Stimulated activated naive CD8-positive, alpha-beta T cell treated with anti-CD3 and anti-CD28 coated beads, Interleukin-15, amount 100 ng/mL, for 72 hours (primary cell): ENCODE measurements around the gene HELB.

Experiments used
- ATAC-seq: fragments of 150-1000 bp; cut with Tn5 transposase; 2 replicates; pipeline ENCODE4 v1.10.0; 2021; ENCODE audit warnings: mild to moderate bottlenecking, moderate library complexity
- DNase-seq, 2 donors: peaks; one replicate each; pipeline ENCODE4 v3.0.0; 2021 to 2022
- H3K27ac Mint-ChIP-seq, 2 donors: one replicate each; pipeline ENCODE4 v1.8.0; 2022; ENCODE audit warnings: mild to moderate bottlenecking in 2 of 2, mixed read lengths in 2 of 2, moderate library complexity in 2 of 2
- H3K27me3 Mint-ChIP-seq: one replicate; pipeline ENCODE4 v1.8.0; 2022; ENCODE audit warnings: mixed read lengths
- H3K4me1 Mint-ChIP-seq: one replicate; pipeline ENCODE4 v1.8.0; 2022; ENCODE audit warnings: mild to moderate bottlenecking, mixed read lengths
- H3K4me3 Mint-ChIP-seq, 2 donors: one replicate each; pipeline ENCODE4 v1.8.0; 2022; ENCODE audit warnings: mild to moderate bottlenecking in 2 of 2, mixed read lengths in 2 of 2, moderate library complexity in 1 of 2
- H3K9me3 Mint-ChIP-seq, 2 donors: one replicate each; pipeline ENCODE4 v1.8.0; 2022; ENCODE audit warnings: mixed read lengths in 2 of 2

HELB gene

GRCh38 chr12:66329941-66330340 is 27.6 kb downstream of the HELB start:
- no peak overlapping the region for H3K4me3 Mint-ChIP-seq
- H3K27ac Mint-ChIP-seq: no peak overlapping the region
- ATAC-seq (no peak), DNase-seq (no peak)
- H3K9me3 Mint-ChIP-seq: no peaks in the 10 kb centered on the region
- H3K27me3 Mint-ChIP-seq: no peaks in the 10 kb centered on the region
- H3K4me1 Mint-ChIP-seq: peaks cover 21% of the 10 kb centered on the region

- Mint-ChIP-seq H3K4me3 (no peak overlapping the region), H3K27me3 (no peaks in the 10 kb centered on the region), H3K27ac (peak overlapping the region in 1 of 2 donors; percentile 41), H3K9me3 (no peaks in the 10 kb centered on the region), H3K4me1 (peaks cover 21% of the 10 kb centered on the region)
- ATAC-seq: no peak
- DNase-seq: no peak
Measured at GRCh38 chr12:66331016-66331415, 28.7 kb downstream of the HELB start.

GRCh38 chr12:66331814-66332213 is 29.5 kb downstream of the HELB start:
- Mint-ChIP-seq H3K4me3 (no peak overlapping the region), H3K4me1 (peaks cover 21% of the 10 kb centered on the region)
- no peak for DNase-seq

GRCh38 chr12:66335746-66336145 is 33.5 kb downstream of the HELB start:
- peaks cover 0 to 3% of the 10 kb centered on the region in 2 donors for H3K9me3 Mint-ChIP-seq
- H3K4me1 Mint-ChIP-seq: peaks cover 12% of the 10 kb centered on the region
- no peak overlapping the region for H3K4me3 Mint-ChIP-seq
- no peaks in the 10 kb centered on the region for H3K27me3 Mint-ChIP-seq
- no peak overlapping the region for H3K27ac Mint-ChIP-seq
- DNase-seq (no peak), ATAC-seq (no peak)

More at GRCh38 chr12:66331814-66332213, 29.5 kb downstream of the HELB start:
- Mint-ChIP-seq H3K9me3 (no peaks in the 10 kb centered on the region), H3K27ac (no peak overlapping the region), H3K27me3 (no peaks in the 10 kb centered on the region)
- no peak for ATAC-seq

GRCh38 chr12:66337381-66338010 is 35.2 kb downstream of the HELB start:
- DNase-seq (no peak), ATAC-seq (no peak)
- H3K4me3 Mint-ChIP-seq: no peak overlapping the region
- H3K4me1 Mint-ChIP-seq: no peaks in the 10 kb centered on the region
- peaks cover 0 to 15% of the 10 kb centered on the region in 2 donors for H3K9me3 Mint-ChIP-seq
- no peaks in the 10 kb centered on the region for H3K27me3 Mint-ChIP-seq
- no peak overlapping the region for H3K27ac Mint-ChIP-seq

- no peak for ATAC-seq
- Mint-ChIP-seq H3K4me3 (no peak overlapping the region), H3K27ac (no peak overlapping the region), H3K9me3 (peaks cover 0 to 15% of the 10 kb centered on the region in 2 donors), H3K27me3 (no peaks in the 10 kb centered on the region), H3K4me1 (peaks cover 14% of the 10 kb centered on the region)
- no peak for DNase-seq
Measured at GRCh38 chr12:66340131-66340530, 37.8 kb downstream of the HELB start.

GRCh38 chr12:66341126-66341525 is 38.8 kb downstream of the HELB start:
- DNase-seq (no peak), ATAC-seq (no peak)
- H3K4me3 Mint-ChIP-seq: no peak overlapping the region
- no peaks in the 10 kb centered on the region for H3K27me3 Mint-ChIP-seq
- H3K9me3 Mint-ChIP-seq: peaks cover 0 to 15% of the 10 kb centered on the region in 2 donors
- peaks cover 21% of the 10 kb centered on the region for H3K4me1 Mint-ChIP-seq
- no peak overlapping the region for H3K27ac Mint-ChIP-seq

- Mint-ChIP-seq H3K9me3 (peaks cover 0 to 15% of the 10 kb centered on the region in 2 donors), H3K27ac (peak overlapping the region in 1 of 2 donors; percentile 17), H3K27me3 (no peaks in the 10 kb centered on the region), H3K4me3 (no peak overlapping the region), H3K4me1 (peaks cover 23% of the 10 kb centered on the region)
- DNase-seq (no peak), ATAC-seq (no peak)
Measured at GRCh38 chr12:66345212-66345611, 42.9 kb downstream of the HELB start.

GRCh38 chr12:66345956-66346355 is 43.7 kb downstream of the HELB start:
- H3K4me3 Mint-ChIP-seq: no peak overlapping the region
- H3K27ac Mint-ChIP-seq: peak overlapping the region in 1 of 2 donors; percentile 90
- peaks cover 0 to 10% of the 10 kb centered on the region in 2 donors for H3K9me3 Mint-ChIP-seq
- H3K4me1 Mint-ChIP-seq: peaks cover 23% of the 10 kb centered on the region
- no peak for DNase-seq
- no peaks in the 10 kb centered on the region for H3K27me3 Mint-ChIP-seq
- ATAC-seq: no peak

- no peak overlapping the region for H3K4me3 Mint-ChIP-seq
- H3K27ac Mint-ChIP-seq: peak overlapping the region in 1 of 2 donors; percentile 78
- DNase-seq (no peak), ATAC-seq (no peak)
- H3K27me3 Mint-ChIP-seq: no peaks in the 10 kb centered on the region
- H3K9me3 Mint-ChIP-seq: no peaks in the 10 kb centered on the region
- H3K4me1 Mint-ChIP-seq: peaks cover under 1% of the 10 kb centered on the region
Measured at GRCh38 chr12:66351301-66351700, 49.0 kb downstream of the HELB start.

- no peaks in the 10 kb centered on the region for H3K27me3 Mint-ChIP-seq
- DNase-seq: no peak
Measured at GRCh38 chr12:66352197-66352596, 49.9 kb downstream of the HELB start.

GRCh38 chr12:66352899-66353298 is 50.6 kb downstream of the HELB start:
- ATAC-seq: no peak

More at GRCh38 chr12:66352197-66352596, 49.9 kb downstream of the HELB start:
- H3K4me3 Mint-ChIP-seq: no peak overlapping the region
- H3K4me1 Mint-ChIP-seq: no peaks in the 10 kb centered on the region
- H3K27ac Mint-ChIP-seq: peak overlapping the region in 1 of 2 donors; percentile 38
- H3K9me3 Mint-ChIP-seq: no peaks in the 10 kb centered on the region
- no peak for ATAC-seq

GRCh38 chr12:66354291-66354690 is 52.0 kb downstream of the HELB start:
- no peaks in the 10 kb centered on the region for H3K9me3 Mint-ChIP-seq
- H3K27ac Mint-ChIP-seq: peak overlapping the region in 1 of 2 donors; percentile 30
- ATAC-seq (no peak), DNase-seq (no peak)
- H3K4me1 Mint-ChIP-seq: no peaks in the 10 kb centered on the region
- no peaks in the 10 kb centered on the region for H3K27me3 Mint-ChIP-seq
- H3K4me3 Mint-ChIP-seq: no peak overlapping the region

More at GRCh38 chr12:66352899-66353298, 50.6 kb downstream of the HELB start:
- Mint-ChIP-seq H3K27me3 (no peaks in the 10 kb centered on the region), H3K4me1 (no peaks in the 10 kb centered on the region), H3K9me3 (no peaks in the 10 kb centered on the region), H3K27ac (no peak overlapping the region), H3K4me3 (no peak overlapping the region)
- DNase-seq: no peak

- Mint-ChIP-seq H3K9me3 (no peaks in the 10 kb centered on the region), H3K27ac (no peak overlapping the region), H3K4me1 (no peaks in the 10 kb centered on the region), H3K4me3 (no peak overlapping the region), H3K27me3 (no peaks in the 10 kb centered on the region)
- ATAC-seq (no peak), DNase-seq (no peak)
Measured at GRCh38 chr12:66359300-66359699, 57.0 kb downstream of the HELB start.

- ATAC-seq (no peak), DNase-seq (no peak)
- Mint-ChIP-seq H3K27me3 (no peaks in the 10 kb centered on the region), H3K9me3 (no peaks in the 10 kb centered on the region), H3K4me3 (no peak overlapping the region), H3K4me1 (no peaks in the 10 kb centered on the region), H3K27ac (no peak overlapping the region)
Measured at GRCh38 chr12:66361703-66362102, 59.4 kb downstream of the HELB start.

GRCh38 chr12:66365718-66366490 is 63.6 kb downstream of the HELB start:
- DNase-seq (no peak), ATAC-seq (no peak)
- no peaks in the 10 kb centered on the region for H3K9me3 Mint-ChIP-seq
- H3K27ac Mint-ChIP-seq: no peak overlapping the region
- H3K4me3 Mint-ChIP-seq: no peak overlapping the region
- H3K27me3 Mint-ChIP-seq: no peaks in the 10 kb centered on the region
- H3K4me1 Mint-ChIP-seq: no peaks in the 10 kb centered on the region
